Gastrocnemius medialis (tissue), 4 donors: ENCODE results near the gene FGF14.

Experiments used
- CTCF ChIP-seq, 5 experiments: fragments of 450-650 bp in 3 of 5; fragments of 200-600 bp in 2 of 5; sonication (generic) in 2 of 5; IDR thresholded peaks in 4 of 5; conservative IDR thresholded peaks in 1 of 5; 1 replicate in 4 of 5; 2 replicates in 1 of 5; pipeline ENCODE4 v1.5.1; 2016 to 2019; ENCODE audit warnings: antibody characterized with exemption in 5 of 5, mild to moderate bottlenecking in 3 of 5, moderate library complexity in 3 of 5
- POLR2A ChIP-seq, 2 donors: fragments of 450-650 bp; IDR thresholded peaks; one replicate each; pipeline ENCODE4 v1.6.1; 2017; ENCODE audit warnings: antibody characterized with exemption in 2 of 2, mild to moderate bottlenecking in 2 of 2, moderate library complexity in 2 of 2

GRCh38 chr13:101703081-101703480, 698.8 kb downstream of the FGF14 start:
- no peak for TF ChIP-seq CTCF (IDR thresholded peaks at IDR 0.05 in 4 of 5, conservative IDR thresholded peaks at IDR 0.05 in 1 of 5)
- TF ChIP-seq POLR2A (IDR thresholded peaks at IDR 0.05): no peak
